ENCODE measurements around the gene P3R3URF. TPM values are rescaled to one million over a fixed set of nuclear protein-coding genes. Genes with fewer than 3 reads are reported as not detected.
A peak's percentile ranks its signal among the peaks of the same experiment; 100 is the strongest.

The P3R3URF gene
- polyA plus RNA-seq, 2 donors: not detected

GRCh38 chr1:46136711-46137110 lies 39.6 kb downstream of the P3R3URF start:
- H3K27ac ChIP-seq (ENCODE audit: low read depth in 2 of 2, low read length in 1 of 2): no peak overlapping the region
- H3K4me1 ChIP-seq (ENCODE audit: control insufficient read depth in 2 of 2, insufficient read depth in 2 of 2, low read length in 1 of 2): peaks cover 0 to 4% of the 10 kb centered on the region in 2 donors
- H3K4me3 ChIP-seq (ENCODE audit: low read depth in 1 of 2, low read length in 2 of 2): no peak overlapping the region
- H3K36me3 ChIP-seq (ENCODE audit: control insufficient read depth in 2 of 2, insufficient read depth in 2 of 2, low read length in 1 of 2): no peaks in the 10 kb centered on the region
- peaks cover 0 to 2% of the 10 kb centered on the region in 2 donors for H3K27me3 ChIP-seq (ENCODE audit: control insufficient read depth in 1 of 2, insufficient read depth in 2 of 2, low read length in 2 of 2)
- H3K9me3 ChIP-seq (ENCODE audit: control insufficient read depth in 2 of 2, insufficient read depth in 1 of 2, low read depth in 1 of 2, low read length in 1 of 2): no peaks in the 10 kb centered on the region

GRCh38 chr1:46134660-46135331 lies 41.5 kb downstream of the P3R3URF start:
- no peak overlapping the region for H3K27ac ChIP-seq (ENCODE audit: low read depth in 2 of 2, low read length in 1 of 2)
- H3K4me1 ChIP-seq (ENCODE audit: control insufficient read depth in 2 of 2, insufficient read depth in 2 of 2, low read length in 1 of 2): peaks cover 0 to 4% of the 10 kb centered on the region in 2 donors
- 28 to 29% methylated on average over 3 of the region's 3 CpGs for WGBS, 2 donors

GRCh38 chr1:46133781-46134350 lies 42.4 kb downstream of the P3R3URF start:
- H3K27ac ChIP-seq (ENCODE audit: low read depth in 2 of 2, low read length in 1 of 2): peak overlapping the region in 1 of 2 donors; percentile 90
- peaks cover 0 to 4% of the 10 kb centered on the region in 2 donors for H3K4me1 ChIP-seq (ENCODE audit: control insufficient read depth in 2 of 2, insufficient read depth in 2 of 2, low read length in 1 of 2)
- no peak overlapping the region for H3K4me3 ChIP-seq (ENCODE audit: low read depth in 1 of 2, low read length in 2 of 2)

More at GRCh38 chr1:46134660-46135331, 41.5 kb downstream of the P3R3URF start:
- Histone ChIP-seq H3K36me3 (ENCODE audit: control insufficient read depth in 2 of 2, insufficient read depth in 2 of 2, low read length in 1 of 2) (no peaks in the 10 kb centered on the region), H3K9me3 (ENCODE audit: control insufficient read depth in 2 of 2, insufficient read depth in 1 of 2, low read depth in 1 of 2, low read length in 1 of 2) (no peaks in the 10 kb centered on the region), H3K27me3 (ENCODE audit: control insufficient read depth in 1 of 2, insufficient read depth in 2 of 2, low read length in 2 of 2) (peaks cover 0 to 2% of the 10 kb centered on the region in 2 donors), H3K4me3 (ENCODE audit: low read depth in 1 of 2, low read length in 2 of 2) (no peak overlapping the region)

GRCh38 chr1:46133181-46133658 lies 43.1 kb downstream of the P3R3URF start:
- Histone ChIP-seq H3K36me3 (ENCODE audit: control insufficient read depth in 2 of 2, insufficient read depth in 2 of 2, low read length in 1 of 2) (no peaks in the 10 kb centered on the region), H3K27ac (ENCODE audit: low read depth in 2 of 2, low read length in 1 of 2) (peak overlapping the region; percentile 76 to 90), H3K4me1 (ENCODE audit: control insufficient read depth in 2 of 2, insufficient read depth in 2 of 2, low read length in 1 of 2) (peaks cover 0 to 4% of the 10 kb centered on the region in 2 donors), H3K4me3 (ENCODE audit: low read depth in 1 of 2, low read length in 2 of 2) (peak overlapping the region; percentile 56 to 58), H3K27me3 (ENCODE audit: control insufficient read depth in 1 of 2, insufficient read depth in 2 of 2, low read length in 2 of 2) (peaks cover 0 to 2% of the 10 kb centered on the region in 2 donors), H3K9me3 (ENCODE audit: control insufficient read depth in 2 of 2, insufficient read depth in 1 of 2, low read depth in 1 of 2, low read length in 1 of 2) (no peaks in the 10 kb centered on the region)
- 0 to 1% methylated on average over 20 to 22 of the region's 22 CpGs for WGBS, 2 donors

More at GRCh38 chr1:46133781-46134350, 42.4 kb downstream of the P3R3URF start:
- 56 to 61% methylated on average over 3 of the region's 3 CpGs for WGBS, 2 donors
- Histone ChIP-seq H3K27me3 (ENCODE audit: control insufficient read depth in 1 of 2, insufficient read depth in 2 of 2, low read length in 2 of 2) (peaks cover 0 to 2% of the 10 kb centered on the region in 2 donors), H3K9me3 (ENCODE audit: control insufficient read depth in 2 of 2, insufficient read depth in 1 of 2, low read depth in 1 of 2, low read length in 1 of 2) (no peaks in the 10 kb centered on the region), H3K36me3 (ENCODE audit: control insufficient read depth in 2 of 2, insufficient read depth in 2 of 2, low read length in 1 of 2) (no peaks in the 10 kb centered on the region)

- H3K27me3 ChIP-seq (ENCODE audit: control insufficient read depth in 1 of 2, insufficient read depth in 2 of 2, low read length in 2 of 2): peaks cover 0 to 2% of the 10 kb centered on the region in 2 donors
- H3K4me3 ChIP-seq (ENCODE audit: low read depth in 1 of 2, low read length in 2 of 2): peak within 1 kb of the TSS; percentile 58 to 61
- no peaks in the 10 kb centered on the region for H3K9me3 ChIP-seq (ENCODE audit: control insufficient read depth in 2 of 2, insufficient read depth in 1 of 2, low read depth in 1 of 2, low read length in 1 of 2)
- H3K27ac ChIP-seq (ENCODE audit: low read depth in 2 of 2, low read length in 1 of 2): peak within 1 kb of the TSS; percentile 89 to 93
- peaks cover 0 to 4% of the 10 kb centered on the region in 2 donors for H3K4me1 ChIP-seq (ENCODE audit: control insufficient read depth in 2 of 2, insufficient read depth in 2 of 2, low read length in 1 of 2)
- H3K36me3 ChIP-seq (ENCODE audit: control insufficient read depth in 2 of 2, insufficient read depth in 2 of 2, low read length in 1 of 2): no peaks in the 10 kb centered on the region
- 0% methylated on average over 43 to 55 of the region's 55 CpGs for WGBS, 2 donors
These were observed 43.6 kb downstream of the P3R3URF start, which contains the start of gene PIK3R3 for GRCh38 chr1:46132529-46133180. PIK3R3 (minus strand) TSS chr1:46132629; CDS start chr1:46131952, 677 bp downstream.

- Histone ChIP-seq H3K27me3 (ENCODE audit: control insufficient read depth in 1 of 2, insufficient read depth in 2 of 2, low read length in 2 of 2) (peaks cover 0 to 2% of the 10 kb centered on the region in 2 donors), H3K27ac (ENCODE audit: low read depth in 2 of 2, low read length in 1 of 2) (peak overlapping the region; percentile 89 to 93), H3K4me3 (ENCODE audit: low read depth in 1 of 2, low read length in 2 of 2) (peak overlapping the region; percentile 58 to 61), H3K36me3 (ENCODE audit: control insufficient read depth in 2 of 2, insufficient read depth in 2 of 2, low read length in 1 of 2) (no peaks in the 10 kb centered on the region), H3K9me3 (ENCODE audit: control insufficient read depth in 2 of 2, insufficient read depth in 1 of 2, low read depth in 1 of 2, low read length in 1 of 2) (no peaks in the 10 kb centered on the region), H3K4me1 (ENCODE audit: control insufficient read depth in 2 of 2, insufficient read depth in 2 of 2, low read length in 1 of 2) (peaks cover 0 to 4% of the 10 kb centered on the region in 2 donors)
- 2% methylated on average over 38 of the region's 38 CpGs for WGBS, 2 donors
These were observed 44.4 kb downstream of the P3R3URF start for GRCh38 chr1:46131712-46132528.

GRCh38 chr1:46131093-46131492 lies 45.2 kb downstream of the P3R3URF start:
- Histone ChIP-seq H3K27ac (ENCODE audit: low read depth in 2 of 2, low read length in 1 of 2) (no peak overlapping the region), H3K4me3 (ENCODE audit: low read depth in 1 of 2, low read length in 2 of 2) (peak overlapping the region in 1 of 2 donors; percentile 58), H3K9me3 (ENCODE audit: control insufficient read depth in 2 of 2, insufficient read depth in 1 of 2, low read depth in 1 of 2, low read length in 1 of 2) (no peaks in the 10 kb centered on the region), H3K36me3 (ENCODE audit: control insufficient read depth in 2 of 2, insufficient read depth in 2 of 2, low read length in 1 of 2) (no peaks in the 10 kb centered on the region), H3K27me3 (ENCODE audit: control insufficient read depth in 1 of 2, insufficient read depth in 2 of 2, low read length in 2 of 2) (peaks cover 0 to 2% of the 10 kb centered on the region in 2 donors), H3K4me1 (ENCODE audit: control insufficient read depth in 2 of 2, insufficient read depth in 2 of 2, low read length in 1 of 2) (peaks cover 0 to 4% of the 10 kb centered on the region in 2 donors)
- WGBS, 2 donors: 7 to 9% methylated on average over 10 of the region's 10 CpGs

GRCh38 chr1:46130606-46131005 lies 45.7 kb downstream of the P3R3URF start:
- 24 to 25% methylated on average over 5 of the region's 5 CpGs for WGBS, 2 donors
- Histone ChIP-seq H3K4me1 (ENCODE audit: control insufficient read depth in 2 of 2, insufficient read depth in 2 of 2, low read length in 1 of 2) (peaks cover 0 to 4% of the 10 kb centered on the region in 2 donors), H3K4me3 (ENCODE audit: low read depth in 1 of 2, low read length in 2 of 2) (peak overlapping the region in 1 of 2 donors; percentile 27), H3K27ac (ENCODE audit: low read depth in 2 of 2, low read length in 1 of 2) (no peak overlapping the region), H3K9me3 (ENCODE audit: control insufficient read depth in 2 of 2, insufficient read depth in 1 of 2, low read depth in 1 of 2, low read length in 1 of 2) (no peaks in the 10 kb centered on the region), H3K27me3 (ENCODE audit: control insufficient read depth in 1 of 2, insufficient read depth in 2 of 2, low read length in 2 of 2) (peaks cover 0 to 2% of the 10 kb centered on the region in 2 donors), H3K36me3 (ENCODE audit: control insufficient read depth in 2 of 2, insufficient read depth in 2 of 2, low read length in 1 of 2) (no peaks in the 10 kb centered on the region)

GRCh38 chr1:46130121-46130520 lies 46.2 kb downstream of the P3R3URF start:
- Histone ChIP-seq H3K36me3 (ENCODE audit: control insufficient read depth in 2 of 2, insufficient read depth in 2 of 2, low read length in 1 of 2) (no peaks in the 10 kb centered on the region), H3K4me1 (ENCODE audit: control insufficient read depth in 2 of 2, insufficient read depth in 2 of 2, low read length in 1 of 2) (peaks cover 0 to 4% of the 10 kb centered on the region in 2 donors), H3K27ac (ENCODE audit: low read depth in 2 of 2, low read length in 1 of 2) (no peak overlapping the region), H3K9me3 (ENCODE audit: control insufficient read depth in 2 of 2, insufficient read depth in 1 of 2, low read depth in 1 of 2, low read length in 1 of 2) (no peaks in the 10 kb centered on the region), H3K4me3 (ENCODE audit: low read depth in 1 of 2, low read length in 2 of 2) (peak overlapping the region in 1 of 2 donors; percentile 27), H3K27me3 (ENCODE audit: control insufficient read depth in 1 of 2, insufficient read depth in 2 of 2, low read length in 2 of 2) (peaks cover 0 to 2% of the 10 kb centered on the region in 2 donors)
- WGBS, 2 donors: 53 to 58% methylated on average over 1 of the region's 1 CpG

All from esophagus (tissue), 2 donors.